Thymus (tissue), 11 donors: ENCODE measurements around the gene ZNF33B. TPM values are rescaled to one million over a fixed set of nuclear protein-coding genes. Genes with fewer than 3 reads are reported as not detected.

Experiments
- DNase-seq, 9 donors: peaks; one replicate each; pipeline ENCODE4 v3.0.0-alpha.2; 2013; ENCODE audit warnings: low spot score in 9 of 9, low read depth in 6 of 9, missing footprints in 1 of 9
- H3K27ac ChIP-seq, 2 donors: one replicate each; pipeline ENCODE4 v1.5.1; 2013; ENCODE audit warnings: control low read depth in 1 of 2, low read depth in 1 of 2, low read length in 1 of 2, mild to moderate bottlenecking in 1 of 2, moderate library complexity in 1 of 2
- H3K27me3 ChIP-seq, 2 donors: one replicate each; pipeline ENCODE4 v1.5.1; 2013; ENCODE audit warnings: low read length in 1 of 2; ENCODE audit not compliant: control insufficient read depth in 2 of 2, insufficient read depth in 1 of 2
- H3K36me3 ChIP-seq, 2 donors: one replicate each; pipeline ENCODE4 v1.5.1; 2013; ENCODE audit warnings: low read length in 1 of 2, mild to moderate bottlenecking in 1 of 2, moderate library complexity in 1 of 2; ENCODE audit not compliant: control insufficient read depth in 2 of 2, insufficient read depth in 2 of 2
- H3K4me1 ChIP-seq, 2 donors: one replicate each; pipeline ENCODE4 v1.5.1; 2013; ENCODE audit warnings: low read length in 2 of 2; ENCODE audit not compliant: control insufficient read depth in 2 of 2, insufficient read depth in 2 of 2
- H3K4me3 ChIP-seq, 2 donors: one replicate each; pipeline ENCODE4 v1.5.1; 2013; ENCODE audit warnings: low read length in 2 of 2, control low read depth in 1 of 2, mild to moderate bottlenecking in 1 of 2
- H3K9me3 ChIP-seq, 2 donors: one replicate each; pipeline ENCODE4 v1.5.1; 2013; ENCODE audit warnings: low read length in 1 of 2, mild to moderate bottlenecking in 1 of 2; ENCODE audit not compliant: control insufficient read depth in 2 of 2, insufficient read depth in 1 of 2
- WGBS: extraction: QIAGEN DNeasy Blood & Tissue Kit; methylation state at CpG from one replicate; pipeline ENCODE4 v1.1.7; 2013; 5-methylcytosine and 5-hydroxymethylcytosine counted together
- polyA plus RNA-seq: library from polyadenylated mRNA; stranded (reverse); fragments of 200-250 nt; gene quantifications from one replicate; pipeline ENCODE4 v1.2.3, GENCODE V29; 2013
- total RNA-seq: library from RNA; stranded (reverse); fragments of 120-200 nt; gene quantifications from one replicate; pipeline ENCODE4 v1.2.4, GENCODE V29; 2013
- donor health status: healthy.

The ZNF33B gene
- total and polyA plus RNA-seq, 2 donors = 16.4 to 17.5 TPM

GRCh38 chr10:42632564-42632963 is 5.8 kb downstream of the ZNF33B start:
- Histone ChIP-seq H3K27ac (no peak overlapping the region), H3K4me3 (no peak overlapping the region), H3K36me3 (peaks cover 5 to 16% of the 10 kb centered on the region in 2 donors), H3K27me3 (no peaks in the 10 kb centered on the region), H3K4me1 (peaks cover 2 to 3% of the 10 kb centered on the region in 2 donors), H3K9me3 (no peaks in the 10 kb centered on the region)
- DNase-seq = no peak
- WGBS = 95% methylated on average over 3 of the region's 3 CpGs

DNA sequence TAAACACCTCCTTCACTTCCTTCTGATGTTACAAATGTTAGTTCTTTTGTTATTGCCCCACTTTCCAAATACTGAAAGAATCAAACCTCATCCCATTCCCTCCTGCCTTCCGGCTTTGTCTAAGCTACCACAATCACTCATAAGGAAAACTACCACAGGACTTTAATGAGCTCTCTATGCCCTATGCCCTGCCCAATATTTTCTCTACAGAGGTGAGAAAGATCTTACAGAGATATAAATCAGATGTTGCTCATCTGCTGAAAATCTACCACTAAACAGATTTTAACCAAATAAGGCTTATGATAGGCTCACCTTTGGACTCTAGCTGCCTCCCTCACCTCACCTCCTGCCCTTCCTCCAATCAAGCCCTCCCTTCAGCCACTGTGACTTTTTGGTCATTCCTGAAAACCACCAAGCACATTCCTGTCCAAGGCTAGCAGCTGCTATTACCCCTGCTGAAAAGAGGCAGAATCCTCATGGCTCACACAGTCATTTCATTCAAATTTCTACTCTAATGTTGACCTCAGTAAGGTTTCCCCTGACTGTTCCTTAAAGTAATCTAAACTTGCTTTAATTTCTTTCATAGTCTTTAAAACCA is 7.7 kb downstream of the ZNF33B start:
- DNase-seq = no peak
- Histone ChIP-seq H3K36me3 (peaks cover 8 to 24% of the 10 kb centered on the region in 2 donors), H3K27ac (no peak overlapping the region), H3K4me1 (no peaks in the 10 kb centered on the region), H3K4me3 (no peak overlapping the region), H3K9me3 (no peaks in the 10 kb centered on the region), H3K27me3 (no peaks in the 10 kb centered on the region)
- WGBS = 42% methylated on average over 1 of the region's 1 CpG

DNA sequence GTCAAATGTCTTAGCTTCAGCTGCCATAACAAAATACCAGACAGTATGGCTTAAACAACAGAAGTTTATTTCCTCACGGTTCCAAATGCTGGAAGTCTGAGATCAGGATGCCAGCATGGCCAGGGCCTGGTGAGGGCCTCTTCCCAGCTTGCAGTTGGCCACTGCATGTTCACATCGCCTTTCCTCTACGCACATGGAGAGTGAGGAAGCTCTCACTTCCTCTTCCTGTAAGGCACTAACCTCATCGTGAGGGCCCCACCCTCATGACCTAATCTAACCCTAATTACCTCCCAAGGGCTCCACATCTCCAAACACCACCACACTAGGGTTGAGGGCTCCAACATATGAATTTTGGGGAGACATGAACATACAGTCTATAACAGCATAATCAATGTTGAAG is 14.4 kb downstream of the ZNF33B start:
- DNase-seq = no peak
- H3K27me3 ChIP-seq = no peaks in the 10 kb centered on the region
- no peak overlapping the region for H3K27ac ChIP-seq
- no peaks in the 10 kb centered on the region for H3K4me1 ChIP-seq
- peaks cover 12 to 19% of the 10 kb centered on the region in 2 donors for H3K36me3 ChIP-seq
- 90% methylated on average over 4 of the region's 4 CpGs for WGBS
- H3K9me3 ChIP-seq = peaks cover 0 to 2% of the 10 kb centered on the region in 2 donors
- H3K4me3 ChIP-seq = no peak overlapping the region

DNA sequence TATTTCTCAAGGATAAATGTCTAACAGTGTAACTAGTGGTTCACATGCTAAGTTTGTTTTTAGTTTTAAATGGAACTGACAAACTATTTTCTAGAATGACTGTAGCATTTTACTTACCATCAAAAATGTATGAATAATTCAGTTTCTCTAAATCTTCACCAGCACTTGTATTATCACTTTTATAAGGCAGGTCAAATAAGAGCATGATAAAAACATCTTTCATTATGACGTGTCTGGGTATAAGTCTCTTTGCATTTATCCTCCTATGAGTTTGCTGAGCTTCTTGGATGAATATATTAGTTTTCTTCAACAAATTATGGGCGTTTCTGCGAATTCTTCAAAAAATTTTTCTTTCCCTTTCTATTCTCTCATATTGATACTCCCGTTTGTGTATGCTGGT is 19.9 kb downstream of the ZNF33B start:
- no peak for DNase-seq
- WGBS = 98% methylated on average over 4 of the region's 4 CpGs
- Histone ChIP-seq H3K36me3 (peaks cover 3 to 13% of the 10 kb centered on the region in 2 donors), H3K27ac (no peak overlapping the region), H3K4me1 (no peaks in the 10 kb centered on the region), H3K27me3 (no peaks in the 10 kb centered on the region), H3K9me3 (no peaks in the 10 kb centered on the region), H3K4me3 (no peak overlapping the region)

- H3K9me3 ChIP-seq = no peaks in the 10 kb centered on the region
- no peak overlapping the region for H3K27ac ChIP-seq
- 95% methylated on average over 3 of the region's 3 CpGs for WGBS
- peaks cover 4 to 16% of the 10 kb centered on the region in 2 donors for H3K36me3 ChIP-seq
- H3K4me1 ChIP-seq = no peaks in the 10 kb centered on the region
- no peaks in the 10 kb centered on the region for H3K27me3 ChIP-seq
- DNase-seq = no peak
- no peak overlapping the region for H3K4me3 ChIP-seq
These were observed 23.0 kb downstream of the ZNF33B start for GRCh38 chr10:42615419-42615818.

DNA sequence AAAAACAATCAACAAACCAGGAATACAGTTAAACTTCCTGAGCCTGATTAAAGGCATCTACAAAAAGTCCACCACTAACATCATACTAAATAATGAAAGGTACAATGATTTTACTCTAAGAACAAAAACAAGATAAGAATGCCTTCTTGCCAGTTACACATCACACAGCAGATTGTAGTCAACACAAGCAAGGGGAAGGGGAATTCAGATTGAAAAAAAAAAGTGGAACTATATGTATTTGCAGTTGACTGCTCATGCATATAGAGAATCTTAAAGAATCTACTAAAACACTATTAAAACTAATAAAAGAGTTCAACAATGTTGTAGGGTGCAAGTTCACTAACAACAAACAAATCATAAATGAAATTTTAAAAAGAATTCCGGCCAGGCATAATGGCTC is 28.5 kb downstream of the ZNF33B start:
- peaks cover 9 to 13% of the 10 kb centered on the region in 2 donors for H3K36me3 ChIP-seq
- 98% methylated on average over 1 of the region's 1 CpG for WGBS

DNA sequence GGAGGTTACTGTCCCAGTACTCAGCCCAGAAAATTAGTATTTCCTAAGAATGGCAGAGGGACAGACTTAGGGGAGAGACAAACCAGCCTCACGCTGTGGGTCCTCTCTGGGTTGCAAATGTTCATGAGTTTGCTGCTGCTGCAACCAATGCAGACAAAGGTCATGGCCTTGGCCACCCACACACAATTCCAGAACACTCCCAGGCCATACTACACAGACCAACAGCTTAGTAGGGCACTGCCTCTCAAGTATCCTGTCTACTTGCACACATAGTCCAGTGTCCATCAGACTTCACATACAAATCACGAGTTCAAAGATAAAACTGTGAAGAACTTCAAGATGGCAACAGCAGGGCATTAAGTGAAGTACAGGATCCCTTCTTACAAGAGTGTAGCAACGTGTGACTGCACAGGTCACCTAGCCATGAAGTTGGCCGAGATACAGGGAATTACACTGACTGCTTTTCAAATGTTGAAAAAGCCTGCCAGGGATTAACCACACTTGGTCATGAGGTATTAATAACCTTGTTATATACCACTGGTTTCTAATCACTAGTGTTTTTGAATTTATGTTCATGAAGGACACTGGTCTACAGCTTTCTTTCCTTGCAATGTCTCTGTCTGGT is 40.0 kb downstream of the ZNF33B start:
- H3K36me3 ChIP-seq = peaks cover 12 to 13% of the 10 kb centered on the region in 2 donors
- peaks cover 0 to 3% of the 10 kb centered on the region in 2 donors for H3K9me3 ChIP-seq
- no peak overlapping the region for H3K4me3 ChIP-seq
- H3K27ac ChIP-seq = no peak overlapping the region
- no peak for DNase-seq
- no peaks in the 10 kb centered on the region for H3K27me3 ChIP-seq
- 98% methylated on average over 4 of the region's 4 CpGs for WGBS
- no peaks in the 10 kb centered on the region for H3K4me1 ChIP-seq

More for the DNA sequence above, 28.5 kb downstream of the ZNF33B start:
- no peak for DNase-seq
- no peaks in the 10 kb centered on the region for H3K9me3 ChIP-seq
- H3K4me1 ChIP-seq = no peaks in the 10 kb centered on the region
- no peaks in the 10 kb centered on the region for H3K27me3 ChIP-seq
- no peak overlapping the region for H3K27ac ChIP-seq
- H3K4me3 ChIP-seq = no peak overlapping the region

DNA sequence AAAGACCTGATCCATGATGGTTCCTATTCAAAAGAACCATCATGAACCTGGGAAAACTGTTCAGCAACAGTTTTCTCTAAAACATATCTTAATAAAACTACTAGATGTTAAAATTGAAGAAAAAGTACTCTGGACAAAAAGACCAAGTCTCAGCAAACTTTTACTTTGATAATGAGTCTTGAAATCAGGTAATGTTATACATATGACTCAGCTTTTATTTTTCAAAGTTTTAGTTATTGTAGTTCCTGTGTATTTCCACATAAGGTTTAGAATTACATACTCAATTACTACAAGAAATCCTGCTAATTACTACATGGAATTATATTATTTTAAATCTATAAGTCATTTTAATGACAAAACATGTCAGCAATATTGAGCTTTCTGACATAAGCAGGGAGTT is 42.2 kb downstream of the ZNF33B start:
- Histone ChIP-seq H3K9me3 (peaks cover under 1 to 8% of the 10 kb centered on the region in 2 donors), H3K36me3 (peaks cover 23 to 31% of the 10 kb centered on the region in 2 donors)

GRCh38 chr10:42594246-42594650 is 44.1 kb downstream of the ZNF33B start:
- H3K9me3 ChIP-seq = peaks cover 3 to 8% of the 10 kb centered on the region in 2 donors
- H3K4me1 ChIP-seq = no peaks in the 10 kb centered on the region
- 78% methylated on average over 5 of the region's 5 CpGs for WGBS
- no peaks in the 10 kb centered on the region for H3K27me3 ChIP-seq
- H3K4me3 ChIP-seq = no peak overlapping the region
- H3K27ac ChIP-seq = no peak overlapping the region
- peaks cover 25 to 35% of the 10 kb centered on the region in 2 donors for H3K36me3 ChIP-seq
- DNase-seq = no peak

More for the DNA sequence above, 42.2 kb downstream of the ZNF33B start:
- DNase-seq = no peak
- Histone ChIP-seq H3K27me3 (no peaks in the 10 kb centered on the region), H3K4me3 (no peak overlapping the region), H3K4me1 (no peaks in the 10 kb centered on the region), H3K27ac (no peak overlapping the region)
